ENCODE data around the gene NXPH1.

NXPH1 gene

GRCh38 chr7:8590225-8590624, 156.8 kb downstream of the NXPH1 start:
- no peak overlapping the region for H3K4me3 ChIP-seq (ENCODE audit: low read length)
- TF ChIP-seq, protein P1, sequence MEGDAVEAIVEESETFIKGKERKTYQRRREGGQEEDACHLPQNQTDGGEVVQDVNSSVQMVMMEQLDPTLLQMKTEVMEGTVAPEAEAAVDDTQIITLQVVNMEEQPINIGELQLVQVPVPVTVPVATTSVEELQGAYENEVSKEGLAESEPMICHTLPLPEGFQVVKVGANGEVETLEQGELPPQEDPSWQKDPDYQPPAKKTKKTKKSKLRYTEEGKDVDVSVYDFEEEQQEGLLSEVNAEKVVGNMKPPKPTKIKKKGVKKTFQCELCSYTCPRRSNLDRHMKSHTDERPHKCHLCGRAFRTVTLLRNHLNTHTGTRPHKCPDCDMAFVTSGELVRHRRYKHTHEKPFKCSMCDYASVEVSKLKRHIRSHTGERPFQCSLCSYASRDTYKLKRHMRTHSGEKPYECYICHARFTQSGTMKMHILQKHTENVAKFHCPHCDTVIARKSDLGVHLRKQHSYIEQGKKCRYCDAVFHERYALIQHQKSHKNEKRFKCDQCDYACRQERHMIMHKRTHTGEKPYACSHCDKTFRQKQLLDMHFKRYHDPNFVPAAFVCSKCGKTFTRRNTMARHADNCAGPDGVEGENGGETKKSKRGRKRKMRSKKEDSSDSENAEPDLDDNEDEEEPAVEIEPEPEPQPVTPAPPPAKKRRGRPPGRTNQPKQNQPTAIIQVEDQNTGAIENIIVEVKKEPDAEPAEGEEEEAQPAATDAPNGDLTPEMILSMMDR (conservative IDR thresholded peaks at IDR 0.05; ENCODE audit: low read depth, low read length), result no peak
- DNase-seq (ENCODE audit: low read depth), result no peak

- H3K4me3 ChIP-seq (ENCODE audit: low read length), result no peak overlapping the region
- DNase-seq (ENCODE audit: low read depth), result no peak
- TF ChIP-seq, protein P1 (conservative IDR thresholded peaks at IDR 0.05; ENCODE audit: low read depth, low read length), result no peak
These were observed 157.4 kb downstream of the NXPH1 start for GRCh38 chr7:8590791-8591190.

DNA sequence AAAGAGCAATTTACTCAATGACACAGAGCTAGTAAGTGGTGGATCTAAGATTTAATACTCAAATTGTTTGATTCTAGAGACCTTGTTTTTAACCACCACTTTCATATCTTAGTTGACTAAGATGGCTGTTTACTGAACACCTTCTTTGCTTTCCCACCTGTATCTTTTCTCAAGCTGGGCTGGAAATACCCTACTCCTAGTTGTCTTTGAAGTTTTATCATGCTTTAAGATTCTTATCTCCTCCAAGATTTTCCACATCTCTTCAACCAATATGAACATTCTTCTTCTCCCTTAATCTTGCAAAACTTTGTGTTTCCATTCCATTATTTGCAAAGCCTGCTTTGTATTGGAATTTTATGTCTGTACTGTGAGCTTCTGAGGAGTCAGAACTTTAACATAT, 157.9 kb downstream of the NXPH1 start:
- DNase-seq (ENCODE audit: low read depth), result no peak
- TF ChIP-seq, protein P1 (conservative IDR thresholded peaks at IDR 0.05; ENCODE audit: low read depth, low read length), result no peak
- no peak overlapping the region for H3K4me3 ChIP-seq (ENCODE audit: low read length)

- H3K4me3 ChIP-seq (ENCODE audit: low read length), result no peak overlapping the region
- TF ChIP-seq, protein P1 (conservative IDR thresholded peaks at IDR 0.05; ENCODE audit: low read depth, low read length), result no peak
- DNase-seq (ENCODE audit: low read depth), result no peak
These were observed 158.8 kb downstream of the NXPH1 start for GRCh38 chr7:8592167-8592566.

- DNase-seq (ENCODE audit: low read depth), result no peak
- no peak overlapping the region for H3K4me3 ChIP-seq (ENCODE audit: low read length)
- TF ChIP-seq, protein P1 (conservative IDR thresholded peaks at IDR 0.05; ENCODE audit: low read depth, low read length), result no peak
These were observed 160.7 kb downstream of the NXPH1 start for GRCh38 chr7:8594115-8594514.

GRCh38 chr7:8597565-8597964, 164.2 kb downstream of the NXPH1 start:
- H3K4me3 ChIP-seq (ENCODE audit: low read length), result no peak overlapping the region
- DNase-seq (ENCODE audit: low read depth), result no peak
- TF ChIP-seq, protein P1 (conservative IDR thresholded peaks at IDR 0.05; ENCODE audit: low read depth, low read length), result no peak

- TF ChIP-seq, protein P1 (conservative IDR thresholded peaks at IDR 0.05; ENCODE audit: low read depth, low read length), result no peak
- DNase-seq (ENCODE audit: low read depth), result no peak
- H3K4me3 ChIP-seq (ENCODE audit: low read length), result no peak overlapping the region
These were observed 167.7 kb downstream of the NXPH1 start for GRCh38 chr7:8601121-8601520.

All from retinal pigment epithelial cell (primary cell).